ENCODE data around the gene TNFAIP8L2.

TNFAIP8L2 gene

GRCh38 chr1:151156515-151156819 lies at the start of gene TNFAIP8L2:
TSS of gene TNFAIP8L2 (plus strand) at chr1:151156649. CDS start at chr1:151158698, 2,049 bp downstream.
- DNase-seq (ENCODE audit: low read depth in 3 of 3, low spot score in 1 of 3) = peak; percentile 35 to 66 (median 41)

DNA sequence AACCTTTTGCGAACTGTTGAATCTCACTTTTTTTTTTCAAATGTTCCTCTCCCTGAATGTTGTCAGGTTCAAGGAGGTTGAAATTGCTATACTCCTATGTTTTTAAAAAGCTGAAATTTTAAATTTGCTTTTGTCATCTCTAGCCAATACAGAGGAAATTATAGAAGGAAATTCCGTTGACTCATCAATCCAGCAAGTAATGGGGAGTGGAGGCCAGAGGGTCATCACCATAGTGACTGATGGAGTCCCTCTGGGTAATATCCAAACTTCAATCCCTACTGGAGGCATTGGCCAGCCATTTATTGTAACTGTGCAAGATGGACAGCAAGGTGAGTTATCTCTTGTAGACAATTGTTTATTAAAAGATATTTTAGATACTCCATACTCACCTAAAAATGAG lies 49.6 kb upstream of the TNFAIP8L2 start:
- no peak for DNase-seq (ENCODE audit: low read depth in 3 of 3, low spot score in 1 of 3)

DNA sequence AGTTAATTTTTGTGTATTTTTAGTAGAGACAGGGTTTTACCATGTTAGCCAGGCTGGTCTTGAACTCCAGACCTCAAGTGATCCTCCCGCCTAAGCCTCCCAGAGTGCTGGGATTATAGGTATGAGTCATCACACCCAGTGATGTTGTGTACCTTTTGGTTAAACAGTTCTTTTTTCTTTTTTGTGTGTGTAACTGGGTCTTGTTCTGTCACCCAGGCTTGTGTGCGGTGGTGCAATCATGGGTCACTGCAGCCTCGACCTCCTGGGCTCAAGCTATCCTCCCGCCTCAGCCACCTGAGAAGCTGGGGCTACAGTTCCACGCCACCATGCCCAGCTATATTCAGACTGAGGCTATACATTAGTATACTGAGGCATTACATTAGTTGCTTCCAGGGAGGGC lies 48.1 kb upstream of the TNFAIP8L2 start:
- no peak for DNase-seq (ENCODE audit: low read depth in 3 of 3, low spot score in 1 of 3)

- DNase-seq (ENCODE audit: low read depth in 3 of 3, low spot score in 1 of 3) = no peak
Measured at GRCh38 chr1:151113877-151114276, 42.6 kb upstream of the TNFAIP8L2 start.

DNA sequence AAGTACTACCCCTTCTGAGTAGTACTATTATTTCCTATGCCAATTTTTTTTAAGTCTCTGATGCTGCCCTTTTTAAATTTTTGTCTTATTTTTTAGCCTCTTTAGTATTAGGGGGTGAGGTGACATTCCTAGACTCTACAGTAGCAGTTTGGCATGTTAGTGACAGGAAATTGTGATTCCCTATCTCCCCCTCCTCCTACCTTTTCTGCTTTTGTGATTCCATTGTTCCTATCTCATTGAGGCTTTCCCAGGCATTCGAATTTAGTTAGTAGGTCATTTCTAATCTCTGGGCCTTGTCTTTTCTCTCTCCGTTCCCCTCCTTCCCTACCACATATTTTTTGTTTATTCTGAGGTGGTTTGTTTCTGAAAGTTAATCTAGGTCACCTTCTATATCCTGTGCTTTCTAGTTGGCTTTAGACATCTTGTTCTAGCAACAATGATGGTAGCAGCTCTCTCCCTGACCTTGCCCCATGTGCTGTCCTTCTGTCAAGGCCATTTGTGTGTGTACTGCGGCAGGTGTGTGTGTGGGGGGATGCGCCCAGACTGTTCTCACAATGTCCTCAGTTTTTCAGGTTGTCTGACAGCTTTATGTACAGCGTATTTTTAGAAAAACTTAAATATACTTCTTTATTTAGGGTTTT lies 31.6 kb upstream of the TNFAIP8L2 start:
- no peak for DNase-seq (ENCODE audit: low read depth in 3 of 3, low spot score in 1 of 3)

DNA sequence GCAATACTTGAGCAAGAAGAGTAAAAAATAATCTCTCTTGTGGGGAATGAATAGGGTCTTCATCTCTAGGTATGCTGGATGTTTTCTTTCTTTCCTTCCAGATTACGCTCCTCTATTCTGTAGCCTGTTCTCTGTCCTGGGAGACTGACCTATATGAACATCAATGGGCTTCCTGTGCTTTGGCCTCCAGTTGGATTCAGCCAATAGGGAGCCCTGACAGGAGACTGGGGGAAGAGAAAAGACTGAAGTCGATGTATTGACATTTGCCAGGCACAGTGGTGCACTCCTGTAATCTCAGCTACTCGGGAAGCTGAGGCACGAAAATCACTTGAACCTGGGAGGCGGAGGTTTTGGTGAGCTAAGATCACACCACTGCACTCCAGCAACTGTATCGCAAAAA lies 27.6 kb upstream of the TNFAIP8L2 start:
- DNase-seq (ENCODE audit: low read depth in 3 of 3, low spot score in 1 of 3) = no peak

DNA sequence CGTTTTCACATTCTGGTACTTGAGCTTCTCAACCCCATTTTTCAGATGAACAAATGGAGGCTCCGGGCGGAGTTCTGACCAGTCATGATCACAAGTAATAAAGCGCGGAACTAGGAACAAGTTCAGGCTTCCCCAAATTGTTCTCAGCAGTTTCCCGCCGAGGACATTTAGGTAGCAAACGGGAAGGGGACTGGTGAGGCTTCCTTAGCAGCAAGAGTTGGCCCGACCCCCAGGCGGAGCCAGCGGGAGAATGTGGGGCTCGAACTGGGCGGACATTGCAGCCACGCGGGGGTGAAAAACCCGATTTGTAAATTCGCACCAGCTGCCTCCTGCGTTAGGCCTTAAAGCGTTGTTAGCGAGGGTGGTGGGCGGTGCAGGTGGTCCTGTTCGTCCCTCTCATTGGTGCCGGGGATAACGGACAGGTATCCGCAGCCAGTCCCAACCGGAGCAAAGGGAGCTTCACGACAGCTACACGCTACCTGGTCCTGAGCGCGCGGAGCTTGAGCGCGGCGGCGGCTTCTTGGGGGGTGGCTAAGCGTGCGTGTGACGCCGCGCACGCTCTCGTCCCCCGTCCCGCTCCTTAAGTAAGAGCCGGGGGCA lies 25.4 kb upstream of the TNFAIP8L2 start:
- peak; percentile 24 to 60 (median 52) for DNase-seq (ENCODE audit: low read depth in 3 of 3, low spot score in 1 of 3)

DNA sequence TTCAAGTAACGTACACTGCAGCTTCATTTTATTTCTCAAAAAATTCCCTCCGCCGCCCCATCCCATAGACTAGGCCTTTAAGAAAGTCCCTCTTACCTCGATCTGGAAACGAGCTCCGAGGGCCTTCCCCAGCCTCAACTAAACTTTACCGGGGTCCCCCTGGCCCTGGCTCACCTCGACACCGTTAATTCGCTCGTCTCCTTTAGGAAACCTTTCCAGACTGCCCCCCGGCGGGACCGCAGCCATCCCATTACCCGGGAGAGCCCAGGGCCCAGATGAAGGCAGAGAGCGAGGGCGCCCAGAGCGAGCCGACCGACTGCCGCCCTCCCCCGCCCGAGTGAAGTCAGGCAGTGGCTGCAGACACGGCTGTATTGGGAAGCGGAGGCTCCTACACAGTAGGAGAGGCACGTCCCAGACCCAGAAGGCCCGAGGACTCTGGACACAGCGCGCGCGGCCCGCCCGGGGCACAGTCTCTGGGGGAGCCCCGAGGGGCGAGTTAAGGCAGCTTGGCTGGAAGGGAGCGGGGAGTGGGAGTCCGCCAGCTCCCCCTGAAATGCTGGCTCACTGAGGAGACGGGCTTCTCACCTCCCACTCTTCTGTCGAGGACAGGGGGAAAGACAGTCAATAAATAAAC lies 24.6 kb upstream of the TNFAIP8L2 start:
- DNase-seq (ENCODE audit: low read depth in 3 of 3, low spot score in 1 of 3) = no peak

DNA sequence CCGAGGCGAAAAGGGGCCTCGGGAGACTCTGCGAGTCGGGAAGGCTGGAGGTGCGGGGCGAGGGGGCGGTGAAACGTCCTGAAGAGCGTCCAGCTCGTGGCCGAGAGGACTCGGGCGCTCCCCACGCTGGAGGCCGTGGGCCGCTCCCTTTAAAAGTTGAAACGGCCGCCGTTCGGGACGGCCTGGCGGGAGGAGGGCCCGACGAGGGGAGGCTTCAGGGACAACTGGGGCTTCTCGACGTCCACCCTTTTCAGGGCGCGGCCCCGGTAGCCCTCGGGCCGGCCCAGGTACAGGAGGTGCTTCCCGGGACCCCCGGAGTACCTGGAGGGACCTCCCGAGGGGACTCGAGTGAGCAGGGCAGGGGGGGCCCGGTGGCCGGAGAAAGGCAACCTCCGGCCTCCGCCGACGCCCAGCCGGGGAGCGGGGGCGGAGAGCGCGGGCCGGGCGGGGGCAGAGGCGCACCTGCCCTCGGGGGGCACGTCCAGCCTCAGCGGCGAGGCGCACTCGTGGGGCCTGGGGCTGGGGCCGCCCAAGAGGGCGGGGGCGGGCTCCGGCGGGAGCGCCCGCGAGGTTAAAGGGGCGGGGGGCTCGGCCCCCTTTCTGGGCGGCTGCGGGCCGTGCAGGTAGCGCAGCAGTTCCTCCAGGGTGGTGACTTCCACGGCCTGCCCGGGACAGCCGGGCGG lies 24.0 kb upstream of the TNFAIP8L2 start:
- no peak for DNase-seq (ENCODE audit: low read depth in 3 of 3, low spot score in 1 of 3)

GRCh38 chr1:151133018-151133806 lies 23.2 kb upstream of the TNFAIP8L2 start:
- DNase-seq (ENCODE audit: low read depth in 3 of 3, low spot score in 1 of 3) = no peak

- no peak for DNase-seq (ENCODE audit: low read depth in 3 of 3, low spot score in 1 of 3)
Measured at GRCh38 chr1:151134396-151134795, 22.1 kb upstream of the TNFAIP8L2 start.

GRCh38 chr1:151134991-151135390 lies 21.5 kb upstream of the TNFAIP8L2 start:
- DNase-seq (ENCODE audit: low read depth in 3 of 3, low spot score in 1 of 3) = no peak

- DNase-seq (ENCODE audit: low read depth in 3 of 3, low spot score in 1 of 3) = no peak
Measured at GRCh38 chr1:151135433-151136385, 20.7 kb upstream of the TNFAIP8L2 start.

DNA sequence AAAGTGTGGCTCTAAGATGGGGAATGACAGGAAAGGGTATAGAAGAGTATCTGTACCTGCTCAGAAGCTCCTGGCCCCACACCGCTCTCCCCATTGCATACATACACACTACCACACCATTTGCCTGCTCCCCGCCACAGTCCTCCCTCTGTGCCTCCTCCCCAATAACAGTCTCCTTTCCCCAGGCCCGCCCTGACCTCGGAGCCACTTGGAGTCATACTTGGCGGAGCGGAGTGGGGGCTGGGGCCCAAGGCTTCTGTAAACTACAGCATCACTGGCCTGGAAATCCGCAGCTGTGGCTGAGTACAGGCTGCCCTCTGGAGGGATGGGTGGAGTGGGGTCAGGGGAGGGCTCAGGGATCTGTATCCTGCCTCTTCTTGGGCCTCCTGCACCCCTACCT lies 18.7 kb upstream of the TNFAIP8L2 start:
- no peak for DNase-seq (ENCODE audit: low read depth in 3 of 3, low spot score in 1 of 3)

DNA sequence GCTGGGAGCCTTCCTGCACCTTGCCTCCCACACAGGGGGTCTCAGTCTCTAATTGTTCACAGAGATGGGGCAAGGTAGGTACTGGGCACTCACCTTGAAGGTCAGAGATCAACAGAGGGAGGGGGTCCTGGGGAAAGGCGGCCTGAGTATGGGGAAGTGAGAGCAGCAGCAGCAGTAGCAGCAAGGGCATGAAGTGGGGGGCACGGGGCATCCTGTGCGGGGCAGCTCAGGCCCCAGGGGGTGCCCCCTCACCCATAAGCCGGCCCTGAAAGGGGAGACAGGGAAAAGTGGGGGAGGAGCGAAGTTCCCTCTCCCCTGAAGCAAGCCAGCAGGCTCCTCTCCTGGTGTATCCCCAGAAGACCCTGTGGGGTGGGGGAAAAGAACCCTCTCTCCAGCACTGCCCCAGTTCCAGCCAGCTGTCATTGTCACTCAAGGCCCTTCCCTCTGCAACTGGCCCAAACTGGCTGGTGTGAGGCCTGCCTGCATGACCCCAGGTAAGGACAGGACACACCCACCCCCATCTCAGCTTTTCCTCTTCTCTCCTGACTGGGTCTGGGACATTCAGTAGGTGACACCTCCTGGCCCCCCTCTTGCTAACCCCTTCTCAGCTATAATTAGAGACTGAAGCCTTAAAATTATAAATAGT lies 13.9 kb upstream of the TNFAIP8L2 start:
- no peak for DNase-seq (ENCODE audit: low read depth in 3 of 3, low spot score in 1 of 3)

GRCh38 chr1:151143057-151143435 lies 13.4 kb upstream of the TNFAIP8L2 start:
- DNase-seq (ENCODE audit: low read depth in 3 of 3, low spot score in 1 of 3) = no peak

DNA sequence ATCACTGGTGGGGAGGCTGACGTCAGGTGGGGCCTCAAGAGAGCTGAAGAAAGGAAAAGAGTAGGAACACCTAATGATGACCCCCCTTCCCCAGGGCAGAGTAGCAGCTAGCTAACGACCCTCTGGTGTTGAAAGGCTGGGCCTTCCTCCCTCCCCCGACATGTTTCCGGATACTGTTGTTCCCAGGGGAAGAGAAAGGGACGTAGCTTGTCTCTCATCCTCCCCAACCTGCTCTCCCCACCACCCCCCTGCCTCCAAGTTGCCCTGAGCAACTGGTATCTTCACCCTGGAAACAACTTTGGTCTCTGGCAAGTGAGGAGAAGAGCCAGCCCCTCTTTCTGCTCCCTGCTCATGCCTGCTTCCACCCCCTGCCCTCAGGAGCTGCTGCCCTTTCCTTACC lies 12.5 kb upstream of the TNFAIP8L2 start:
- DNase-seq (ENCODE audit: low read depth in 3 of 3, low spot score in 1 of 3) = no peak

DNA sequence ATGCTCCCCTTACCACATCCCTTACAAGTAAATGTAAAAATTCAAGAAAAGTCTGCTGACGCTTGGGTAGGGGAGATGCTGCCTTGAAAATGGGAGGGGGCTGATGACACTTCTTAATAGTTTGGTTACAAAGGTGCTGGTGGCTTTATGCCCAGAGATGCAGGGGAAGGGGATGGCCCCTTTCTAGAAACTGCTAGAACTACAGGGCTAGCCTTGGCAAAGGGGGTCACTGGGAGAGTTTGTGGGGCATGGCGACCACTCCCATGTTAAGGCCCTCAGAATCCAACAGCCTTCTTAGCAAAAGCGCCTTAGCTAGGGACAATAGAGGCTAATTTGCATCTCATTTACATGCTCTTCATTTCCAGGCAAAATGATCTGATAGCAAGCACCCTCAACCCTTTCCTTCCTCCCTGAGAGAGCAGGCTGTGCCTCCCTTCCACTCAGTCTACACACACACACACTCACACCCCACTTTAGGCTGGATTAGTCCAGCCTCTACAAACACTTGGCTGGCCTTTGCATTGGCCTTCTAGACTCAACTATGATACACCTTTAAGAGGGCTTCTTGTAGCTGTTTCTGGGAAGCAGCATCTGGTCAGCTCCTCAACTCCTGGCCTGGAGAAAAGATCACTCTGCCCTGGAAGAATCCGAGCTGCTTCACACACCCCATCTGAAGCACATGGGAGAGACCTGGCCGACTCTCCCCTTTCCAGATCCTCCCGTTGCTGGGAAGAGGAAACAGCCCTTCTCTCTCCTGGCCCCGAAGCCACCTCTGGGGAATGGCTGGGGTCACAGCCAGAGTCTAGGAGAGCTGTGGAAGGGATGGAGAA lies 11.8 kb upstream of the TNFAIP8L2 start:
- no peak for DNase-seq (ENCODE audit: low read depth in 3 of 3, low spot score in 1 of 3)

All from stimulated activated CD4-positive, alpha-beta T cell treated with anti-CD3 and anti-CD28 coated beads, TNF-alpha, amount 100 ng/mL, for 1 hour (primary cell).